HEK293 (cell line): ENCODE measurements around the gene CORO1C.
A peak's percentile ranks its signal among the peaks of the same experiment; 100 is the strongest.
"Not testable (repeated sequence)": the region's sequence is repeated elsewhere in the genome, so short reads cannot be mapped to it uniquely, and the experiment has no call there.

Experiments
- CTCF ChIA-PET: fragments of 350-600 bp; formaldehyde crosslinking; extraction: SDS; loops from one replicate; lab custom pipeline; 2021; ENCODE audit warnings: antibody characterized with exemption; lab: Yijun Ruan, JAX
- POLR2A ChIA-PET: fragments of 300-600 bp; formaldehyde crosslinking; extraction: SDS; loops from one replicate; lab custom pipeline; 2020; ENCODE audit warnings: antibody characterized with exemption, inconsistent platforms; lab: Yijun Ruan, JAX
- H3K27ac ChIP-seq: fragments of 200-500 bp; sonication (Bioruptor generic); 2 replicates; pipeline ENCODE4 v1.5.1; 2014; ENCODE audit warnings: low read depth, low read length, control low read depth, inconsistent platforms; ENCODE audit errors: extremely low read depth
- H3K36me3 ChIP-seq, 2 experiments: fragments of 200-500 bp in 1 of 2; sonication (Bioruptor generic) in 1 of 2; 1 replicate in 1 of 2; 2 replicates in 1 of 2; pipeline ENCODE4 v1.5.1; 2014 to 2017; ENCODE audit warnings: inconsistent platforms in 2 of 2, low read length in 2 of 2; ENCODE audit not compliant: control insufficient read depth in 2 of 2, insufficient read depth in 1 of 2
- H3K4me1 ChIP-seq: fragments of 200-500 bp; sonication (Bioruptor generic); 2 replicates; pipeline ENCODE4 v1.5.1; 2014; ENCODE audit warnings: mild to moderate bottlenecking, low read length, inconsistent platforms; ENCODE audit not compliant: control insufficient read depth, insufficient read depth
- H3K4me3 ChIP-seq: 2 replicates; pipeline ENCODE4 v1.5.1; 2011; ENCODE audit warnings: low read depth, mild to moderate bottlenecking, control low read depth, low read length, moderate library complexity
- H3K9me3 ChIP-seq: fragments of 200-500 bp; sonication (Bioruptor generic); 2 replicates; pipeline ENCODE4 v1.5.1; 2014; ENCODE audit warnings: low read depth, low read length, inconsistent platforms; ENCODE audit not compliant: control insufficient read depth, insufficient read depth
- EGR2 ChIP-seq: fragments of 450-650 bp; formaldehyde crosslinking; IDR thresholded peaks from 2 replicates; pipeline ENCODE4 v1.5.1; 2016; ENCODE audit warnings: low read depth, missing biosample characterization, missing genetic modification characterization
- KLF16 ChIP-seq: fragments of 450-650 bp; formaldehyde crosslinking; IDR thresholded peaks from 2 replicates; pipeline ENCODE4 v1.5.1; 2017; ENCODE audit warnings: missing biosample characterization, missing genetic modification characterization
- KLF8 ChIP-seq: fragments of 450-650 bp; formaldehyde crosslinking; IDR thresholded peaks from 2 replicates; pipeline ENCODE4 v1.5.1; 2016; ENCODE audit warnings: missing biosample characterization, missing genetic modification characterization
- OSR2 ChIP-seq: fragments of 450-650 bp; formaldehyde crosslinking; IDR thresholded peaks from 2 replicates; pipeline ENCODE4 v1.5.1; 2016; ENCODE audit warnings: missing biosample characterization, missing genetic modification characterization
- SCRT1 ChIP-seq: fragments of 450-650 bp; formaldehyde crosslinking; IDR thresholded peaks from 2 replicates; pipeline ENCODE4 v1.5.1; 2016; ENCODE audit warnings: missing biosample characterization, missing genetic modification characterization, borderline replicate concordance
- SP3 ChIP-seq: fragments of 450-650 bp; formaldehyde crosslinking; IDR thresholded peaks from 2 replicates; pipeline ENCODE4 v1.5.1; 2016; ENCODE audit warnings: missing biosample characterization, missing genetic modification characterization
- TCF7L2 ChIP-seq: IDR thresholded peaks from 2 replicates; pipeline ENCODE4 v1.6.1; 2011; ENCODE audit warnings: low read depth, mild to moderate bottlenecking, inconsistent platforms, low read length, moderate library complexity, borderline replicate concordance
- ZBTB1 ChIP-seq: fragments of 450-650 bp; formaldehyde crosslinking; IDR thresholded peaks from 2 replicates; pipeline ENCODE4 v1.5.1; 2016; ENCODE audit warnings: missing biosample characterization, missing genetic modification characterization
- ZBTB8A ChIP-seq: fragments of 450-650 bp; formaldehyde crosslinking; IDR thresholded peaks from 2 replicates; pipeline ENCODE4 v1.5.1; 2016; ENCODE audit warnings: missing biosample characterization, missing genetic modification characterization
- ZNF112 ChIP-seq: fragments of 450-650 bp; formaldehyde crosslinking; IDR thresholded peaks from 2 replicates; pipeline ENCODE4 v1.5.0; 2017; ENCODE audit warnings: missing biosample characterization, missing genetic modification characterization
- ZNF146 ChIP-seq: fragments of 450-650 bp; formaldehyde crosslinking; IDR thresholded peaks from 2 replicates; pipeline ENCODE4 v1.5.1; 2016; ENCODE audit warnings: missing biosample characterization, missing genetic modification characterization
- ZNF16 ChIP-seq: fragments of 450-650 bp; formaldehyde crosslinking; IDR thresholded peaks from 2 replicates; pipeline ENCODE4 v1.5.1; 2016; ENCODE audit warnings: low read depth, missing biosample characterization, missing genetic modification characterization
- ZNF2 ChIP-seq: fragments of 450-650 bp; formaldehyde crosslinking; IDR thresholded peaks from 2 replicates; pipeline ENCODE4 v1.5.1; 2016; ENCODE audit warnings: missing biosample characterization, missing genetic modification characterization
- ZNF354C ChIP-seq: fragments of 450-650 bp; formaldehyde crosslinking; IDR thresholded peaks from 2 replicates; pipeline ENCODE4 v1.5.1; 2016; ENCODE audit warnings: missing biosample characterization, missing genetic modification characterization, low read depth, borderline replicate concordance
- ZNF548 ChIP-seq: fragments of 450-650 bp; formaldehyde crosslinking; IDR thresholded peaks from 2 replicates; pipeline ENCODE4 v1.5.1; 2016; ENCODE audit warnings: missing biosample characterization, missing genetic modification characterization
- ZNF555 ChIP-seq: fragments of 450-650 bp; formaldehyde crosslinking; conservative IDR thresholded peaks from 2 replicates; pipeline ENCODE4 v1.5.1; 2017; ENCODE audit warnings: missing biosample characterization, mild to moderate bottlenecking, missing genetic modification characterization, inconsistent platforms
- ZNF558 ChIP-seq: fragments of 450-650 bp; formaldehyde crosslinking; IDR thresholded peaks from 2 replicates; pipeline ENCODE4 v1.5.1; 2016; ENCODE audit warnings: missing biosample characterization, missing genetic modification characterization
- ZNF654 ChIP-seq: fragments of 450-650 bp; formaldehyde crosslinking; IDR thresholded peaks from 2 replicates; pipeline ENCODE4 v1.5.1; 2016; ENCODE audit warnings: low read depth, missing biosample characterization, missing genetic modification characterization
- ZNF664 ChIP-seq: fragments of 450-650 bp; formaldehyde crosslinking; IDR thresholded peaks from 2 replicates; pipeline ENCODE4 v1.5.1; 2016; ENCODE audit warnings: missing biosample characterization, missing genetic modification characterization
- TF ChIP-seq, protein P1 (sequence below): fragments of 450-650 bp; formaldehyde crosslinking; IDR thresholded peaks from 2 replicates; pipeline ENCODE4 v1.5.1; 2016; ENCODE audit warnings: missing biosample characterization, missing genetic modification characterization
- TF ChIP-seq, protein P2 (sequence below): fragments of 450-650 bp; formaldehyde crosslinking; IDR thresholded peaks from 2 replicates; pipeline ENCODE4 v1.5.1; 2016; ENCODE audit warnings: missing biosample characterization, missing genetic modification characterization, low read depth
- TF ChIP-seq, protein P3 (sequence below): fragments of 450-650 bp; formaldehyde crosslinking; IDR thresholded peaks from 2 replicates; pipeline ENCODE4 v1.5.1; 2017; ENCODE audit warnings: missing biosample characterization, missing genetic modification characterization
- TF ChIP-seq, protein P4 (sequence below): fragments of 450-650 bp; formaldehyde crosslinking; IDR thresholded peaks from 2 replicates; pipeline ENCODE4; 2016; ENCODE audit warnings: missing biosample characterization, missing genetic modification characterization

Gene CORO1C

DNA sequence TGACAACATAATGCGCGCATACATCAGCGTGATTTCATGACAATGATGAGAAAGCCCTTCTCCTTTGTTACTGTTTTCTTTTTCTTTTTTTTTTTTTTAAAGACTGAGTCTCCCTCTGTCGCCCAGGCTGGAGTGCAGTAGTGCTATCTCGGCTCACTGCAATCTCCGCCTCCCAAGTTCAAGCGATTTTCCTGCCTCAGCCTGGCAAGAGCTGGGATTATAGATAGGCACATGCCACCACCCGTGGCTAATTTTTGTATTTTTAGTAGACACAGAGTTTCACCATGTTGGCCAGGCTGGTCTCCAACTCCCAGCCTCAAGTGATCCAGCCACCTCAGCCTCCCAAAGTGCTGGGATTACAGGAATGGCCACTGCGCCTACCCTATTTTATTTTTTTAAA is 76.7 kb downstream of the CORO1C start:
- H3K27ac ChIP-seq, POLR2A ChIA-PET, H3K9me3 ChIP-seq, H3K4me3 ChIP-seq, H3K4me1 ChIP-seq: not testable (repeated sequence)
- peaks cover 21 to 61% of the 10 kb centered on the region in 2 experiments for H3K36me3 ChIP-seq
- CTCF ChIA-PET: interaction anchor here (1.4 kb wide), 1 partner anchor 149 kb away, joined by 3 read pairs; no protein-coding TSS in a partner anchor

DNA sequence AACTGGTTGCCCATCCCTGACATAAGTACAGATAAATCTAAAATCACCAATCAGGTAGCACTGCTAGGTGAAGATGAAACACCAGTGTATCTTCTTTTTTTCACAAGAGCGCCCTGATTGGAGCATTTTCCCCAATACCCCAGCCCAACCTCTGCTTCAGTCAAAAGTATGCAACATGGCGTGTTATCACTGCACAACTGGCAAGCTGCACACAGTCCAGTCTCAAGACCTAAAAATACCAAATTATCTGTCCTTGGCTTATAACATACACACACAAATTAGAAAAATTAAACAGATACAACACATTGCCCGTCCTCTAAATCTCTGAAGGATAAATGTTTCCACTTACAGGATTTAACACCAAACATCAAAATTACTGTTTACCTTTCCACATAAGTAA is 77.4 kb downstream of the CORO1C start:
- H3K9me3 ChIP-seq: no peaks in the 10 kb centered on the region
- no peak for TF ChIP-seq ZNF2
- TF ChIP-seq, protein P1, sequence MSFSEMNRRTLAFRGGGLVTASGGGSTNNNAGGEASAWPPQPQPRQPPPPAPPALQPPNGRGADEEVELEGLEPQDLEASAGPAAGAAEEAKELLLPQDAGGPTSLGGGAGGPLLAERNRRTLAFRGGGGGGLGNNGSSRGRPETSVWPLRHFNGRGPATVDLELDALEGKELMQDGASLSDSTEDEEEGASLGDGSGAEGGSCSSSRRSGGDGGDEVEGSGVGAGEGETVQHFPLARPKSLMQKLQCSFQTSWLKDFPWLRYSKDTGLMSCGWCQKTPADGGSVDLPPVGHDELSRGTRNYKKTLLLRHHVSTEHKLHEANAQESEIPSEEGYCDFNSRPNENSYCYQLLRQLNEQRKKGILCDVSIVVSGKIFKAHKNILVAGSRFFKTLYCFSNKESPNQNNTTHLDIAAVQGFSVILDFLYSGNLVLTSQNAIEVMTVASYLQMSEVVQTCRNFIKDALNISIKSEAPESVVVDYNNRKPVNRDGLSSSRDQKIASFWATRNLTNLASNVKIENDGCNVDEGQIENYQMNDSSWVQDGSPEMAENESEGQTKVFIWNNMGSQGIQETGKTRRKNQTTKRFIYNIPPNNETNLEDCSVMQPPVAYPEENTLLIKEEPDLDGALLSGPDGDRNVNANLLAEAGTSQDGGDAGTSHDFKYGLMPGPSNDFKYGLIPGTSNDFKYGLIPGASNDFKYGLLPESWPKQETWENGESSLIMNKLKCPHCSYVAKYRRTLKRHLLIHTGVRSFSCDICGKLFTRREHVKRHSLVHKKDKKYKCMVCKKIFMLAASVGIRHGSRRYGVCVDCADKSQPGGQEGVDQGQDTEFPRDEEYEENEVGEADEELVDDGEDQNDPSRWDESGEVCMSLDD (tag by site-specific recombination): no peak
- no peak for TF ChIP-seq ZNF354C (tag by site-specific recombination)
- TF ChIP-seq, protein P2, sequence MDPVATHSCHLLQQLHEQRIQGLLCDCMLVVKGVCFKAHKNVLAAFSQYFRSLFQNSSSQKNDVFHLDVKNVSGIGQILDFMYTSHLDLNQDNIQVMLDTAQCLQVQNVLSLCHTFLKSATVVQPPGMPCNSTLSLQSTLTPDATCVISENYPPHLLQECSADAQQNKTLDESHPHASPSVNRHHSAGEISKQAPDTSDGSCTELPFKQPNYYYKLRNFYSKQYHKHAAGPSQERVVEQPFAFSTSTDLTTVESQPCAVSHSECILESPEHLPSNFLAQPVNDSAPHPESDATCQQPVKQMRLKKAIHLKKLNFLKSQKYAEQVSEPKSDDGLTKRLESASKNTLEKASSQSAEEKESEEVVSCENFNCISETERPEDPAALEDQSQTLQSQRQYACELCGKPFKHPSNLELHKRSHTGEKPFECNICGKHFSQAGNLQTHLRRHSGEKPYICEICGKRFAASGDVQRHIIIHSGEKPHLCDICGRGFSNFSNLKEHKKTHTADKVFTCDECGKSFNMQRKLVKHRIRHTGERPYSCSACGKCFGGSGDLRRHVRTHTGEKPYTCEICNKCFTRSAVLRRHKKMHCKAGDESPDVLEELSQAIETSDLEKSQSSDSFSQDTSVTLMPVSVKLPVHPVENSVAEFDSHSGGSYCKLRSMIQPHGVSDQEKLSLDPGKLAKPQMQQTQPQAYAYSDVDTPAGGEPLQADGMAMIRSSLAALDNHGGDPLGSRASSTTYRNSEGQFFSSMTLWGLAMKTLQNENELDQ: no peak
- no peak for TF ChIP-seq ZNF548
- no peak for TF ChIP-seq ZNF558 (tag by site-specific recombination)
- no peak for TF ChIP-seq ZNF112 (tag by site-specific recombination)
- TF ChIP-seq EGR2 (tag by site-specific recombination): no peak
- no peak for TF ChIP-seq KLF16 (tag by site-specific recombination)
- no peak for TF ChIP-seq OSR2 (tag by site-specific recombination)
- no peak for TF ChIP-seq SP3
- TF ChIP-seq ZNF555 (tag by site-specific recombination): no peak
- TF ChIP-seq, all 188 proteins: peak for 0
- Histone ChIP-seq H3K27ac (no peak overlapping the region), H3K36me3 (peaks cover 21 to 63% of the 10 kb centered on the region in 2 experiments), H3K4me1 (peaks cover 9% of the 10 kb centered on the region), H3K4me3 (no peak overlapping the region)
- CTCF ChIA-PET: interaction anchor here (1.4 to 2.1 kb wide), 2 partner anchors 36 to 150 kb away, joined by 3 to 7 read pairs; no protein-coding TSS in a partner anchor
- POLR2A ChIA-PET: interaction anchor here (0.6 kb wide), 1 partner anchor 173 kb away, joined by 6 read pairs; no protein-coding TSS in a partner anchor

DNA sequence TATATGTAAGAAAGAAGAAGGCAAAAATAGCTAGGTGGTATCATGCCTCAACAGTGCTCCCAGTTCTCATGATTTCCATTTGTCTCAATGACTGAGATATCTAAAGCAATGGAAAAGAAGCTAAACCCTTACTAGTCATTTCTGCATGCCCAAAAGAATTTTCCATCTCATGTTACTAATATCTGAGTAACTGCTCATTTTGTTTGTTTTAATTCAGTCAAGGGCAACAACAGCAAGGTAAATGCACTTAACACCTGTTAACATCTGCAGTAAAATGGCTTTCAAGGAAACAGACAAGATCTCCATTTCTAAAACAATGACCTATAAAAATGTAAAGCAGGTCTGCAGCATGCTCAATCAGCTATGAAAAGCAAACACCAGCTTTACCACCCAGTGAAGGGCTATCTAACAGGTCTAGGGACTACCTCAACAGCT is 78.2 kb downstream of the CORO1C start:
- H3K9me3 ChIP-seq: no peaks in the 10 kb centered on the region
- no peak overlapping the region for H3K4me3 ChIP-seq
- peaks cover 9% of the 10 kb centered on the region for H3K4me1 ChIP-seq
- H3K36me3 ChIP-seq: peaks cover 20 to 63% of the 10 kb centered on the region in 2 experiments
- 0 out of 2 replicates have a peak overlapping the region, but pooled peaks have one; percentile 11 for H3K27ac ChIP-seq
- ChIA-PET CTCF (interaction anchor here (0.6 to 2.1 kb wide), 5 partner anchors 12 to 151 kb away, joined by 3 to 9 read pairs (median 4); no protein-coding TSS in a partner anchor), POLR2A (interaction anchor here (0.6 kb wide), 1 partner anchor 173 kb away, joined by 6 read pairs; no protein-coding TSS in a partner anchor)
- no peak for TF ChIP-seq ZNF654 (tag by site-specific recombination)
- TF ChIP-seq SCRT1 (tag by site-specific recombination): no peak
- no peak for TF ChIP-seq ZNF16 (tag by site-specific recombination)
- no peak for TF ChIP-seq KLF8 (tag by site-specific recombination)
- no peak for TF ChIP-seq TCF7L2
- TF ChIP-seq ZNF146: no peak
- TF ChIP-seq, protein P3, sequence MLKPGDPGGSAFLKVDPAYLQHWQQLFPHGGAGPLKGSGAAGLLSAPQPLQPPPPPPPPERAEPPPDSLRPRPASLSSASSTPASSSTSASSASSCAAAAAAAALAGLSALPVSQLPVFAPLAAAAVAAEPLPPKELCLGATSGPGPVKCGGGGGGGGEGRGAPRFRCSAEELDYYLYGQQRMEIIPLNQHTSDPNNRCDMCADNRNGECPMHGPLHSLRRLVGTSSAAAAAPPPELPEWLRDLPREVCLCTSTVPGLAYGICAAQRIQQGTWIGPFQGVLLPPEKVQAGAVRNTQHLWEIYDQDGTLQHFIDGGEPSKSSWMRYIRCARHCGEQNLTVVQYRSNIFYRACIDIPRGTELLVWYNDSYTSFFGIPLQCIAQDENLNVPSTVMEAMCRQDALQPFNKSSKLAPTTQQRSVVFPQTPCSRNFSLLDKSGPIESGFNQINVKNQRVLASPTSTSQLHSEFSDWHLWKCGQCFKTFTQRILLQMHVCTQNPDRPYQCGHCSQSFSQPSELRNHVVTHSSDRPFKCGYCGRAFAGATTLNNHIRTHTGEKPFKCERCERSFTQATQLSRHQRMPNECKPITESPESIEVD: peak; percentile 61
- TF ChIP-seq ZNF664 (tag by site-specific recombination): peak; percentile 37; the same call in 1 of the 2 replicates
- no peak for TF ChIP-seq ZBTB8A (tag by site-specific recombination)
- TF ChIP-seq, protein P4, sequence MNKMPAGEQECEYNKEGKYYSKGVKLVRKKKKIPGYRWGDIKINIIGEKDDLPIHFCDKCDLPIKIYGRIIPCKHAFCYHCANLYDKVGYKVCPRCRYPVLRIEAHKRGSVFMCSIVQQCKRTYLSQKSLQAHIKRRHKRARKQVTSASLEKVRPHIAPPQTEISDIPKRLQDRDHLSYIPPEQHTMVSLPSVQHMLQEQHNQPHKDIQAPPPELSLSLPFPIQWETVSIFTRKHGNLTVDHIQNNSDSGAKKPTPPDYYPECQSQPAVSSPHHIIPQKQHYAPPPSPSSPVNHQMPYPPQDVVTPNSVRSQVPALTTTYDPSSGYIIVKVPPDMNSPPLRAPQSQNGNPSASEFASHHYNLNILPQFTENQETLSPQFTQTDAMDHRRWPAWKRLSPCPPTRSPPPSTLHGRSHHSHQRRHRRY (tag by site-specific recombination): no peak
- TF ChIP-seq ZBTB1 (tag by site-specific recombination): no peak
